MM.1S (cell line): Measurements from ENCODE around the gene F10.

ENCODE experiments used
- DNase-seq: peaks from one replicate; pipeline ENCODE4 v3.0.0-alpha.2; 2015
- H2AFZ ChIP-seq: fragments of 300-600 bp; sonication (generic); 2 replicates; pipeline ENCODE4 v1.6.0; 2016; ENCODE audit warnings: antibody characterized with exemption, low read length
- H3F3A ChIP-seq: fragments of 300-600 bp; sonication (generic); 2 replicates; pipeline ENCODE4 v1.6.1; 2016; ENCODE audit warnings: mild to moderate bottlenecking, antibody characterized with exemption, low read length, moderate library complexity, mixed read lengths; ENCODE audit not compliant: insufficient read depth
- H3K27ac ChIP-seq: fragments of 300-600 bp; sonication (generic); 2 replicates; pipeline ENCODE4 v1.5.1; 2016; ENCODE audit warnings: mild to moderate bottlenecking, low read length
- H3K27me3 ChIP-seq: fragments of 300-600 bp; sonication (generic); replicated peaks from 2 replicates; pipeline ENCODE4 v1.6.0; 2016; ENCODE audit warnings: low read length; ENCODE audit not compliant: insufficient read depth
- H3K36me3 ChIP-seq: fragments of 300-600 bp; sonication (generic); replicated peaks from 2 replicates; pipeline ENCODE4 v1.6.1; 2016; ENCODE audit warnings: mild to moderate bottlenecking, low read length, mixed read lengths; ENCODE audit not compliant: insufficient read depth
- H3K4me1 ChIP-seq: fragments of 300-600 bp; sonication (generic); 2 replicates; pipeline ENCODE4 v1.6.1; 2016; ENCODE audit warnings: low read length, mixed read lengths
- H3K4me2 ChIP-seq: fragments of 300-600 bp; sonication (generic); 2 replicates; pipeline ENCODE4 v1.6.0; 2016; ENCODE audit warnings: low read depth, low read length
- H3K4me3 ChIP-seq: fragments of 300-600 bp; sonication (generic); 2 replicates; pipeline ENCODE4 v1.5.1; 2016; ENCODE audit warnings: low read length, mixed read lengths
- H3K79me2 ChIP-seq: fragments of 300-600 bp; sonication (generic); 2 replicates; pipeline ENCODE4 v1.6.1; 2016; ENCODE audit warnings: mixed run types, low read length, mixed read lengths
- H3K9ac ChIP-seq: fragments of 300-600 bp; sonication (generic); 2 replicates; pipeline ENCODE4 v1.6.1; 2016; ENCODE audit warnings: low read length, mixed read lengths
- H3K9me2 ChIP-seq: fragments of 300-600 bp; sonication (generic); replicated peaks from 2 replicates; pipeline ENCODE4 v1.6.1; 2016; ENCODE audit warnings: mild to moderate bottlenecking, low read length, mixed read lengths; ENCODE audit not compliant: insufficient read depth
- H3K9me3 ChIP-seq: fragments of 300-600 bp; sonication (generic); replicated peaks from 2 replicates; pipeline ENCODE4 v1.6.1; 2016; ENCODE audit warnings: mild to moderate bottlenecking, low read length, mixed read lengths; ENCODE audit not compliant: insufficient read depth
- H4K20me1 ChIP-seq: fragments of 300-600 bp; sonication (generic); 2 replicates; pipeline ENCODE4 v1.6.1; 2016; ENCODE audit warnings: mild to moderate bottlenecking, low read length, moderate library complexity, mixed read lengths; ENCODE audit not compliant: insufficient read depth
- CTCF ChIP-seq: fragments of 300-600 bp; sonication (generic); IDR thresholded peaks from 2 replicates; pipeline ENCODE4 v1.5.1; 2016; ENCODE audit warnings: antibody characterized with exemption, low read length, mixed read lengths
- EZH2 ChIP-seq: fragments of 300-600 bp; sonication (generic); optimal IDR thresholded peaks from 2 replicates; pipeline ENCODE3; 2017; ENCODE audit warnings: low read depth, mild to moderate bottlenecking, antibody characterized with exemption, low read length, mixed read lengths
- EZH2phosphoT487 ChIP-seq: fragments of 300-600 bp; sonication (generic); IDR thresholded peaks from 2 replicates; pipeline ENCODE4 v1.6.1; 2018; ENCODE audit warnings: antibody characterized with exemption, low read length

Gene F10

GRCh38 chr13:113095146-113096051 is 27.2 kb upstream of the F10 start:
- Histone ChIP-seq H3F3A (no peaks in the 10 kb centered on the region), H3K4me1 (no peaks in the 10 kb centered on the region), H3K9me2 (no peaks in the 10 kb centered on the region), H3K9ac (no peak overlapping the region), H3K27ac (no peak overlapping the region), H4K20me1 (no peaks in the 10 kb centered on the region), H2AFZ (no peak overlapping the region), H3K9me3 (no peaks in the 10 kb centered on the region), H3K4me3 (no peak overlapping the region), H3K36me3 (no peaks in the 10 kb centered on the region), H3K79me2 (no peaks in the 10 kb centered on the region), H3K27me3 (peaks cover 99% of the 10 kb centered on the region), H3K4me2 (no peak overlapping the region)
- DNase-seq = no peak
- TF ChIP-seq EZH2phosphoT487 = no peak
- no peak for TF ChIP-seq EZH2
- no peak for TF ChIP-seq CTCF

- Histone ChIP-seq H3K9me3 (no peaks in the 10 kb centered on the region), H3K27ac (no peak overlapping the region), H4K20me1 (no peaks in the 10 kb centered on the region), H3K9me2 (no peaks in the 10 kb centered on the region), H3K4me1 (no peaks in the 10 kb centered on the region), H3K27me3 (peaks cover 98% of the 10 kb centered on the region), H3K9ac (no peak overlapping the region), H3K36me3 (no peaks in the 10 kb centered on the region), H2AFZ (no peak overlapping the region), H3K4me3 (no peak overlapping the region), H3K4me2 (no peak overlapping the region), H3F3A (no peaks in the 10 kb centered on the region), H3K79me2 (no peaks in the 10 kb centered on the region)
- DNase-seq = no peak
- TF ChIP-seq EZH2phosphoT487 (no peak), CTCF (no peak), EZH2 (no peak)
Measured at GRCh38 chr13:113096052-113096744, 26.4 kb upstream of the F10 start.

GRCh38 chr13:113096745-113097305 is 25.8 kb upstream of the F10 start:
- Histone ChIP-seq H3K79me2 (no peaks in the 10 kb centered on the region), H3K9me3 (no peaks in the 10 kb centered on the region), H4K20me1 (no peaks in the 10 kb centered on the region), H3K27ac (no peak overlapping the region), H3F3A (no peaks in the 10 kb centered on the region), H3K9me2 (no peaks in the 10 kb centered on the region), H3K4me2 (no peak overlapping the region), H2AFZ (no peak overlapping the region), H3K4me1 (no peaks in the 10 kb centered on the region), H3K27me3 (peaks cover 98% of the 10 kb centered on the region), H3K4me3 (no peak overlapping the region), H3K36me3 (no peaks in the 10 kb centered on the region), H3K9ac (no peak overlapping the region)
- no peak for DNase-seq
- TF ChIP-seq EZH2 (no peak), CTCF (no peak), EZH2phosphoT487 (no peak)
